Measurements from ENCODE around the gene TRDN.
"Not testable (repeated sequence)": the region's sequence is repeated elsewhere in the genome, so short reads cannot be mapped to it uniquely, and the experiment has no call there.

TRDN gene

GRCh38 chr6:123559816-123560215 is 76.9 kb downstream of the TRDN start:
- not testable (repeated sequence) for DNase-seq

GRCh38 chr6:123557474-123557873 is 79.3 kb downstream of the TRDN start:
- DNase-seq, result not testable (repeated sequence)

- DNase-seq, result no peak
Observed at GRCh38 chr6:123551939-123552707, 84.6 kb downstream of the TRDN start.

GRCh38 chr6:123550052-123550617 is 86.6 kb downstream of the TRDN start:
- no peak for DNase-seq

GRCh38 chr6:123549476-123549875 is 87.3 kb downstream of the TRDN start:
- no peak for DNase-seq

- no peak for DNase-seq
Observed at GRCh38 chr6:123547216-123547978, 89.4 kb downstream of the TRDN start.

GRCh38 chr6:123546537-123546936 is 90.2 kb downstream of the TRDN start:
- no peak for DNase-seq

GRCh38 chr6:123541462-123541861 is 95.3 kb downstream of the TRDN start:
- DNase-seq, result no peak

GRCh38 chr6:123533862-123534648 is 102.7 kb downstream of the TRDN start:
- DNase-seq, result no peak

GRCh38 chr6:123529843-123530242 is 106.9 kb downstream of the TRDN start:
- no peak for DNase-seq

- no peak for DNase-seq
Observed at GRCh38 chr6:123529058-123529457, 107.7 kb downstream of the TRDN start.

GRCh38 chr6:123527406-123527805 is 109.3 kb downstream of the TRDN start:
- DNase-seq, result no peak

- no peak for DNase-seq
Observed at GRCh38 chr6:123526128-123526527, 110.6 kb downstream of the TRDN start.

- DNase-seq, result no peak
Observed at GRCh38 chr6:123524781-123525180, 112.0 kb downstream of the TRDN start.

- no peak for DNase-seq
Observed at GRCh38 chr6:123520217-123520616, 116.5 kb downstream of the TRDN start.

- no peak for DNase-seq
Observed at GRCh38 chr6:123519189-123519505, 117.6 kb downstream of the TRDN start.

- no peak for DNase-seq
Observed at GRCh38 chr6:123518441-123519188, 118.1 kb downstream of the TRDN start.

- DNase-seq, result no peak
Observed at GRCh38 chr6:123515715-123516114, 121.0 kb downstream of the TRDN start.

GRCh38 chr6:123509112-123509511 is 127.6 kb downstream of the TRDN start:
- no peak for DNase-seq

- DNase-seq, result no peak
Observed at GRCh38 chr6:123508290-123508689, 128.5 kb downstream of the TRDN start.

GRCh38 chr6:123507582-123507981 is 129.2 kb downstream of the TRDN start:
- DNase-seq, result no peak

GRCh38 chr6:123503619-123504018 is 133.1 kb downstream of the TRDN start:
- no peak for DNase-seq

- no peak for DNase-seq
Observed at GRCh38 chr6:123497025-123497424, 139.7 kb downstream of the TRDN start.

Measured in bone marrow (tissue), 2 donors.